K562 (cell line): ENCODE data around the gene RIPK3. TPM values are rescaled to one million over a fixed set of nuclear protein-coding genes. Genes with fewer than 3 reads are reported as not detected.

ENCODE experiments used
- ATAC-seq: fragments of 200-7000 bp; cut with Tn5 transposase; 3 replicates; pipeline ENCODE4 v1.9.1; 2020; ENCODE audit warnings: moderate library complexity
- BruUV-seq: library from RNA; stranded (reverse); fragments of 400-500 nt; replicated peaks from 2 replicates; lab custom pipeline; 2021; lab: Mats Ljungman, UMichigan
- CTCF ChIA-PET: fragments of 300-600 bp; formaldehyde crosslinking; extraction: SDS; loops from one replicate; lab custom pipeline; 2021; ENCODE audit warnings: low intra/inter-chr PET ratio; lab: Yijun Ruan, JAX
- POLR2A ChIA-PET: fragments of 300-600, 350-650 bp; sonication (Branson Sonifier 250); formaldehyde crosslinking; extraction: SDS; loops from one replicate; lab custom pipeline; 2021; ENCODE audit warnings: antibody characterized with exemption, inconsistent platforms; lab: Yijun Ruan, JAX
- DNase-seq, 4 experiments: peaks; one replicate each; pipeline versions ENCODE4 v3.0.0 to v3.0.0-alpha.2; 2011 to 2018; ENCODE audit warnings: low spot score in 3 of 4, mixed read lengths in 3 of 4; ENCODE audit errors: extremely low read depth in 1 of 4
- FAIRE-seq: peaks from 2 replicates; lab custom pipeline; 2011; peaks lifted over from hg19 to GRCh38; lab: Jason Lieb, UNC
- H2AFZ ChIP-seq: 2 replicates; pipeline ENCODE4 v1.6.0; 2011; ENCODE audit warnings: low read depth, low read length, control low read depth, inconsistent platforms
- H3K27ac ChIP-seq: fragments of 200-600 bp; 3 replicates; pipeline ENCODE4 v1.8.0; 2011; ENCODE audit warnings: low read depth, mild to moderate bottlenecking, control low read depth, inconsistent platforms, low read length, moderate library complexity, mixed read lengths; ENCODE audit errors: extremely low read depth
- H3K27me3 ChIP-seq, 2 experiments: fragments of 300-600 bp in 1 of 2; 2 replicates in 1 of 2; 3 replicates in 1 of 2; pipeline versions ENCODE4 v1.6.0 to v1.8.0; 2011; ENCODE audit warnings: inconsistent platforms in 2 of 2, low read length in 2 of 2, mild to moderate bottlenecking in 1 of 2, mixed read lengths in 1 of 2, moderate library complexity in 1 of 2; ENCODE audit not compliant: control insufficient read depth in 2 of 2, insufficient read depth in 2 of 2
- H3K36me3 ChIP-seq: fragments of 300-600 bp; 3 replicates; pipeline ENCODE4 v1.8.0; 2011; ENCODE audit warnings: mild to moderate bottlenecking, low read length, inconsistent platforms; ENCODE audit not compliant: control insufficient read depth, insufficient read depth
- H3K4me1 ChIP-seq, 2 experiments: fragments of 200-600 bp in 1 of 2; replicated peaks in 1 of 2; 2 replicates in 1 of 2; 3 replicates in 1 of 2; pipeline versions ENCODE4 v1.5.1 to v1.8.0; 2011; ENCODE audit warnings: inconsistent platforms in 2 of 2, low read length in 2 of 2, mild to moderate bottlenecking in 1 of 2, mixed read lengths in 1 of 2, moderate library complexity in 1 of 2; ENCODE audit not compliant: control insufficient read depth in 2 of 2, insufficient read depth in 2 of 2
- H3K4me2 ChIP-seq: 2 replicates; pipeline ENCODE4 v1.6.1; 2011; ENCODE audit warnings: low read length, control low read depth, inconsistent platforms, mixed read lengths; ENCODE audit not compliant: insufficient read depth
- H3K4me3 ChIP-seq: fragments of 200-600 bp; sonication (generic), shearing (Covaris generic); 2 replicates; pipeline ENCODE4 v1.5.1; 2016; ENCODE audit warnings: control low read depth, inconsistent platforms
- H3K79me2 ChIP-seq: fragments of 200-600 bp; 3 replicates; pipeline ENCODE4 v1.8.0; 2011; ENCODE audit warnings: low read length, inconsistent platforms; ENCODE audit not compliant: control insufficient read depth, insufficient read depth
- H3K9ac ChIP-seq, 2 experiments: 2 replicates each; pipeline versions ENCODE4 v1.6.0 to v1.6.1; 2011; ENCODE audit warnings: low read depth in 2 of 2, low read length in 2 of 2, control low read depth in 1 of 2, inconsistent platforms in 1 of 2, mild to moderate bottlenecking in 1 of 2, mixed read lengths in 1 of 2; ENCODE audit not compliant: insufficient read depth in 1 of 2
- H3K9me1 ChIP-seq: one replicate; pipeline ENCODE4 v1.6.0; 2011; ENCODE audit warnings: inconsistent platforms, mild to moderate bottlenecking, low read length, moderate library complexity; ENCODE audit not compliant: control insufficient read depth, insufficient read depth
- H3K9me3 ChIP-seq: replicated peaks from 2 replicates; pipeline ENCODE4 v1.5.1; 2011; ENCODE audit warnings: low read depth, low read length, inconsistent platforms; ENCODE audit not compliant: control insufficient read depth, insufficient read depth
- H4K20me1 ChIP-seq: replicated peaks from 2 replicates; pipeline ENCODE4 v1.6.1; 2011; ENCODE audit warnings: low read length, inconsistent platforms, mixed read lengths; ENCODE audit not compliant: control insufficient read depth, insufficient read depth
- EZH2 ChIP-seq: IDR thresholded peaks from 2 replicates; pipeline ENCODE4 v1.6.1; 2012; ENCODE audit warnings: low read depth, mild to moderate bottlenecking, inconsistent platforms, low read length, borderline replicate concordance
- HDAC3 ChIP-seq: fragments of 450-650 bp; IDR thresholded peaks from 2 replicates; pipeline ENCODE4 v1.6.1; 2018; ENCODE audit warnings: borderline replicate concordance, mild to moderate bottlenecking, moderate library complexity; ENCODE audit not compliant: partially characterized antibody
- LEF1 ChIP-seq: fragments of 450-650 bp; IDR thresholded peaks from 2 replicates; pipeline ENCODE4 v1.6.1; 2016; ENCODE audit warnings: mild to moderate bottlenecking
- NCOR1 ChIP-seq: fragments of 450-650 bp; IDR thresholded peaks from 2 replicates; pipeline ENCODE4 v1.6.1; 2016; ENCODE audit warnings: mild to moderate bottlenecking, moderate library complexity
- ZEB2 ChIP-seq: fragments of 450-650 bp; IDR thresholded peaks from 2 replicates; pipeline ENCODE4 v1.6.1; 2016
- ZNF668 ChIP-seq: fragments of 250-450 bp; sonication (Bioruptor Pico); IDR thresholded peaks from 2 replicates; pipeline ENCODE4 v1.8.0; 2022; ENCODE audit warnings: mild to moderate bottlenecking, inconsistent platforms
- WGBS: fragments of 100-300 bp; shearing (Covaris generic); methylation state at CpG from one replicate; pipeline ENCODE4 v1.1.6; 2016; ENCODE audit warnings: low coverage, mixed read lengths; ENCODE audit not compliant: insufficient coverage; ENCODE audit errors: missing lambda C conversion rate; 5-methylcytosine and 5-hydroxymethylcytosine counted together
- in situ Hi-C: fragments of 300-500 bp; cut with MboI; formaldehyde crosslinking; loops from 4 replicates; pipeline ENCODE4 v1.15.0; 2018; ENCODE audit warnings: inconsistent platforms, mixed read lengths
- intact Hi-C: fragments of 100-400 bp; cut with micrococcal nuclease; formaldehyde crosslinking; loops from 2 replicates; pipeline ENCODE4 v1.14.2; 2022
- polyA plus RNA-seq, 8 experiments: library from polyadenylated mRNA; depleted of rRNA in 4 of 8; stranded (reverse) in 5 of 8; unstranded in 3 of 8; fragments of >200 nt; fragmentation: Nextera tagmentation in 2 of 8; fragmentation: Illumina TruSeq in 1 of 8; extraction: Ambion mirVana in 2 of 8; extraction: Trizol in 1 of 8; gene quantifications; 2 replicates each; pipeline versions ENCODE4 v1.2.1 to v1.2.3, GENCODE V29; 2011 to 2014; ENCODE audit warnings: inconsistent platforms in 1 of 8, missing spikeins in 1 of 8
- total RNA-seq, 7 experiments: library from RNA; depleted of rRNA in 6 of 7; stranded (reverse); fragments of >200 nt in 6 of 7; fragmentation: Illumina TruSeq in 2 of 7; extraction: Trizol in 2 of 7; gene quantifications; 2 replicates each; pipeline versions ENCODE4 v1.2.1 to v1.2.3, GENCODE V29; 2011 to 2021; ENCODE audit warnings: low replicate concordance in 1 of 7

The RIPK3 gene
- total and polyA plus RNA-seq, 9 of the 15 experiments (the other 6 are each of a cell fraction or from before 2014, with no cell fraction given) = 0.03 to 0.43 (median 0.28) TPM; not detected in 3

DNA sequence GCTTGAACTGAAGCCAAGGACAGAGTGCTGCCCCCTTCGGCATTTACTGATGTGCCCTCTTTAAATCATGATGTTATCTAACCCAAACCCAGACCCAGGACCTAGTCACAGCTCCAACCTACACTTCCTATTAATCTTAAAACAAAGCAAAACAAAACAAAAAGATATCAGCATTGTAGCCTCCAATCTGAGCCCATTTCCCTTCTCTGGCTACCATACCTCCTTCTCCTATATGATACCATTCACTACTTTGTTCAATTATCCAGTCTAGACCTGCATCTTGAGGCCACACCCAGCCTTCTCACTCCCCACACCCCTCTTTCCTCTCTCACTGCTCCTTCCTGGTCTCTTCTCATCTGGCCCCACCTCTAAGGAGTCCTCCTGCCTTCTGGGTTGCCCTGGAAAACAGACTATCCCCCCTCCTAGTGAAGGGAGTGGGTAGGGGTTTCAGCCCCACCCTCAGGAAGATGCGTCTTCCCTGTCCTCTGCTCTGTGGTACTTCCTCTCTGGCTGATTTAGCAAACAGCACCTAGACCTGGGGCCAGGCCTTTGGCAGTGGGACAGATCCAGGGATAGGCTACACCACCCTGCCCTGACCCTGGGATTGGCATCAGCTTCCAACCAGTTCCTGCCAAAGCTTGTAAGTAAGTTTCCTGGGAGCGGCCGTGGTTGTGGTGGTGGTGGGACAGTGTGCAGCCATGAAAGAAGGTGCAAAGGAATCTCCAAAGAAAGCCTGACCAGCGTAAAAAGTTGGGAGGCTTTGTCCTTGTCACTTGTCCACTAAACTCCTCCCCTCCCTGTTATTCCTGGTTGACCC lies 25.2 kb downstream of the RIPK3 start:
- TSS peak; percentile 15 for BruUV-seq
- H3K4me2 ChIP-seq = no peak overlapping the region
- H3K4me1 ChIP-seq = peaks cover 20 to 30% of the 10 kb centered on the region in 2 experiments
- intact Hi-C loops = no loop called here
- ATAC-seq (no peak), FAIRE-seq (no peak), DNase-seq (no peak)
- H3K9me1 ChIP-seq = no peaks in the 10 kb centered on the region
- H3K4me3 ChIP-seq = no peak overlapping the region
- CTCF ChIA-PET = no interaction called here
- H3K9ac ChIP-seq = peak overlapping the region in 1 of 2 experiments; percentile 40; a peak in 1 of 4 replicates
- H3K27me3 ChIP-seq = no peaks in the 10 kb centered on the region
- WGBS = 74% methylated on average over 4 of the region's 5 CpGs
- no peaks in the 10 kb centered on the region for H3K9me3 ChIP-seq
- POLR2A ChIA-PET = interaction anchor here (0.7 kb wide), 1 partner anchor 10 kb away, joined by 5 read pairs; no protein-coding TSS in a partner anchor
- no peak overlapping the region for H3K27ac ChIP-seq
- H3K36me3 ChIP-seq = peaks cover 10% of the 10 kb centered on the region; the same call in 1 of the 3 replicates
- no peaks in the 10 kb centered on the region for H3K79me2 ChIP-seq
- H2AFZ ChIP-seq = no peak overlapping the region
- H4K20me1 ChIP-seq = no peaks in the 10 kb centered on the region
- TF ChIP-seq HDAC3 (no peak), ZNF668 (no peak), NCOR1 (no peak), ZEB2 (no peak), LEF1 (no peak), EZH2 (no peak)
- in situ Hi-C loops = no loop called here
